ENCODE data around the gene PDGFA.

The PDGFA gene

GRCh38 chr7:516606-517456, 2.8 kb downstream of the PDGFA start:
- DNase-seq (ENCODE audit: low read depth), result no peak

DNA sequence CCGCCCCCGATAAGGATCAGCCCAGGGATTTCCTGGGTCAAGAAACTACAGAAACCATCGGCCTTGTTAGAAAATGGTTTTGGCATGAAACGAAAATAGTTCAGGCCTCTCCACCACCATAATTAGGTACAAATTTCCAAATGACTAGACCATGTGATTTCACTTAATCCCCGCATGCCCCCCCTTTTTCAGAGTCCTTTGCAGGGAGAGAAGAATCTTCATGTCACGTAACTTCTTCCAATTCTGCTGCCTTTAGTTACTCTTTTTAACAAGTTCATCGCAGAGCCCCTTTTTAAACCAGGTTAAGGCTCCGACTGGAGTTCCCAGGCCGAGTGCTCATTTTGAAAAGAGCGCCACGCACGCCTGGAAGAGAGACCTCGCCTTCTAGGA, 3.4 kb downstream of the PDGFA start:
- DNase-seq (ENCODE audit: low read depth), result no peak

GRCh38 chr7:515628-516027, 4.0 kb downstream of the PDGFA start:
- DNase-seq (ENCODE audit: low read depth), result no peak

DNA sequence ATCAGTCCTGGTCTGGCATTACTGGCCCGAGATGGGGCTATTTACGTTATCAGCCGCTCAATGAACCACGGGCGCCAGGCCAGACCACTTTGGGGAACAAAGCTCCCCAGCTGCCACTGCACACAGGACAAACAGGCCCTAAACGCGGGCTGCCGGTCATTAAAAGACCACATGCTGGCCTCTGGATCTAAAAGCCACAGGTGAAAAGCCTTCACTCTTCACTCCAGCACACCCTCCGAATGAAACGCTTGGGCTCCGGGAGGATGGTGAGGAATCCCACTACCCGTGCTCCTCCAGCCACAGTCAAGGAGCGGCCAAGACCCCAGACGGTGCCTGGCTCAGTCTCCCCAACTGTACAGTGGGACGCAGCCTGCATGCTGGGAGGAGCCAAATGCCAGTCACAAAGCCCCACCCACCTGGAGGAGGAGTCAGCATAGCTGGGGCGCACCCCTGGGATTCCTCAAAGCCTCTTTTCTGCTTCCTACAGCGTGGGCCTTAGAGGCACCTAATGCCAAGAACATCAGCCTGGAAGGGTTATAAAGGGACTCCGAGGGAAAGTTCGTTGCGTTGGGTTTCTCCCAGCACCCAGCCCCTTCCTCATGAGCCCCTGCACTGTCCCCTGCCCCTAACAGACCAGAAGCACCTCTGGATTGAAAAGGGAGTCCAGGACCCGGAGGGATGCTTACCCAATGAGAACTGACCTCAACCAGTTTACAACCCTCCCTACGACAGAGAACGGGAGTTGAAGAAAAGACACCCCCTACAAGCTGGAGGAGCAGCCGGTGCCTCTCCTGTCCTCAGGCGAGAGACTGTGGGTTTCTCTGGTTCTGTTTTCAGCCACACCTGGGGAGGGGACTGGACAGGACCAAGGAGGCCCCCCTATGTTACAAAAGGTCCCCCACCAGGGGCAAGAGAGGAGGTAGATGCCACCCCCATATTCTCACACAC, 4.7 kb downstream of the PDGFA start:
- no peak for DNase-seq (ENCODE audit: low read depth)

DNA sequence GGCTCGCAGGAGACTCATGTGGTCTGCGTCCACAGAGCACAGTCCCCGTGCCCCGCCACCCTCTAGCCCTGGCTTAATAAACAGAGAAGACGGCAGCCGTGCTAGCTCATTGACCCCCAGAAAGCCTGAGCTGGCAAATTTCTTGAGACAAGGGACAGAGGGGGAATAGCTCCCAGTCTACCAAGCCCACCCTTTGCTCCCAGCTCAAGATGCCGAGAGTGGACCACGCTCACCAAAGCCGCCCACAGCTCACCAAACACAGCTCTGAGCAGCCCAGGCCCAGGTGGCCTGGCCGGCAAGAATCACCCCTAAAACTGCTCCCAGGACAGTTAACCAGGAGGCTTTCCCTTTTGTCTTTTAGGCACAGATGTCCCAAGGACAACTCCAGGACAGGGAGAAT, 5.4 kb downstream of the PDGFA start:
- no peak for DNase-seq (ENCODE audit: low read depth)

DNA sequence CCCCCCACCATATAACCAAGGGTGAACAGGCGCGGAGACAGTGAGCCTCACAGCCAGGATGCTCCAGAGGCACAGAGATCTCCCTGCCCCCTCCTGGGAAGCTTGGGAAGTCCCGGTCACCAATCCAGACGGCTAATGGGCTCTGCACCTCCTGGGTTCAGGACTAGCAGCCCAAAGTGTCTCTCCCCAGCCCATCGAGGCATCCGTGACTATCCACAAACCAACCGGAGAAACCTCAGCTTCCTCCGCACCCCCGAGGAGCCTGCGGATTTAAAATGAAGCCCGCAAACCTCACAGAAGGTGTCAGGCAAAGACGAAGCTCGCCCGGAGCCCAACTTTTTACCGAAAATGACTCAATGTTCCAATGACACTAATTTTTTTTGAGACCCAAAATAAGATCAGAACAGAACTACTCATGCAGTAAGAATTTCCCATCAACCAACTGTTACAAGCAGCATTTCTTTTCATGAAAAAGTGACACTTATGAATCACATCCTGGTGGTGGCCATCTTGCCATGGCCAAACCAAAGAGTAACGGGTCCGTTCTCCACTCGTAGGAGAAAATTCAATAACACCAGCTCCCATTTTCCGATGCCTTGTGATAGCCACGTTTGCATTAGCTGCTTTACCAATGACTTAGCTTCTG, 6.0 kb downstream of the PDGFA start:
- DNase-seq (ENCODE audit: low read depth), result no peak

DNA sequence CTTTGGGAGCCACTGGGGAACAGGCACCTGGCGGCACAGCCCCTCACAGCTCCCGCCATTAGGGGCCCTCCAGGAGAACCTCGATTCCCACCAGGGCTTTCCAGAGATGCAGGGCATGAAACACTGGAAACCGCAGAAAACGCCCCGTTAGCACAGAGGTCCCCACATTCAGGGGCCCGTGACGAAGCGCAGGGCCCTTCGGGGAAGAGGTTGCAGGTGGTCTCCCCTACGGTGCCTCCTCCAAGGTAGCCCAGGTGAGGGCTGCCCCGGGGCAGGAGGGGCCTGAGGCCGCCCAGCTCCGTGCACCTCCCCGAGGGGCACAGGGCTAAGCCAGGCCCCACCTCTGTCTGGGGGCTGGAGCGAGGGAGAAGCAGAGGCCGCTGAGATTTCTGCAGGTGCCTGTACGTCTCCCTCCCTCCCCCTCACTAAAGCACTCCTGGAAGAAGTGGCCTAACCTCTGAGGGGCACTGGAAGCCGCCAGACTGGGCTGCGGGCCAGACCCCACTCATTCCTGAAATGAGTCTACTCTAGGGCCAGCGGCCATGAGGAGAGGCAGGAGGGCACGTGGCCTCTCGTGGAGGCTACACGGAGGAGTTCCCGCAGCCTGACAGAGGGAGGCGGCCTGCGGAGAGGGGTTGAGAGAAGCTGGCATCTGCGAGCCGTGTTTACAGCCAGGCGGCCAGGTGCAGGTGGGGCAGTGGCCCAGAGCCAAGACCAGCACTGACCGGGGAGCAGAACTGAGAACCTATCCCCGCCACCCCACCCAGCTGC, 6.9 kb downstream of the PDGFA start:
- no peak for DNase-seq (ENCODE audit: low read depth)

DNA sequence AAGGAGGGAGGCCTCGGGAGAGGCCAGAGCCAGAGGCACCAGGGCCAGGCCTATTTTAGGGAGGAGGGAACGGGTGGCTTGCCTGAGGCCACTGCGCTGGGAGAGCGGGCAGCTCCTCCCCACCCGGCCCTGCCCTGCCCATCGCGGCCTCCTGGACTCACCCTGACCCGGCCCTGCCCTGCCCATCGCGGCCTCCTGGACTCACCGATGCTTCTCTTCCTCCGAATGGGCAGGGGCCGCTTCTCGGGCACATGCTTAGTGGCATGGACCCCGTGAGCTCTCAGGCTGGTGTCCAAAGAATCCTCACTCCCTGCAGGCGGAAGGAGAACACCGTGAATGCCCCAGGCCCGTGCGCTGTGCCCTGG, 7.5 kb downstream of the PDGFA start:
- DNase-seq (ENCODE audit: low read depth), result no peak

GRCh38 chr7:511476-512145, 8.0 kb downstream of the PDGFA start:
- DNase-seq (ENCODE audit: low read depth), result no peak

- DNase-seq (ENCODE audit: low read depth), result no peak
These were observed 8.8 kb downstream of the PDGFA start for GRCh38 chr7:510782-511281.

DNA sequence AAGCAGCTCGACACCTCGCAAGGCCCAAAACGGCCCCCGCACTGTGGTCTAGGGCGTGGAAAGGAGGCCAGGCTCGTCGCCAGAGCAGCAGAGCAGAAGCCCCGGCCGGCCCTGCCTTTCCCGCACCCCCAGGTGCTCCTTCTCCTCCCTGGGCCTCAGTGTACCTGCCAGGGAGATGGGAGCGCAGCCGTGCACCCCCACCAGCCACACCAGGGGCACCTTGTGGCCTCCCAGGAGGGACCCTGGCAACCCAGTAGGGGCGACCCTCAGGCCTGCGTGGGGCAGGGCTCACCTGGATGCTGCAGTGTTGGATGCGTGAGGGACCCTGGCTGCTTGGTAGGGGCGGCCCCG, 9.5 kb downstream of the PDGFA start:
- DNase-seq (ENCODE audit: low read depth), result no peak

- no peak for DNase-seq (ENCODE audit: low read depth)
These were observed 10.1 kb downstream of the PDGFA start for GRCh38 chr7:509426-510130.

GRCh38 chr7:508461-509170, 11.0 kb downstream of the PDGFA start:
- DNase-seq (ENCODE audit: low read depth), result no peak

DNA sequence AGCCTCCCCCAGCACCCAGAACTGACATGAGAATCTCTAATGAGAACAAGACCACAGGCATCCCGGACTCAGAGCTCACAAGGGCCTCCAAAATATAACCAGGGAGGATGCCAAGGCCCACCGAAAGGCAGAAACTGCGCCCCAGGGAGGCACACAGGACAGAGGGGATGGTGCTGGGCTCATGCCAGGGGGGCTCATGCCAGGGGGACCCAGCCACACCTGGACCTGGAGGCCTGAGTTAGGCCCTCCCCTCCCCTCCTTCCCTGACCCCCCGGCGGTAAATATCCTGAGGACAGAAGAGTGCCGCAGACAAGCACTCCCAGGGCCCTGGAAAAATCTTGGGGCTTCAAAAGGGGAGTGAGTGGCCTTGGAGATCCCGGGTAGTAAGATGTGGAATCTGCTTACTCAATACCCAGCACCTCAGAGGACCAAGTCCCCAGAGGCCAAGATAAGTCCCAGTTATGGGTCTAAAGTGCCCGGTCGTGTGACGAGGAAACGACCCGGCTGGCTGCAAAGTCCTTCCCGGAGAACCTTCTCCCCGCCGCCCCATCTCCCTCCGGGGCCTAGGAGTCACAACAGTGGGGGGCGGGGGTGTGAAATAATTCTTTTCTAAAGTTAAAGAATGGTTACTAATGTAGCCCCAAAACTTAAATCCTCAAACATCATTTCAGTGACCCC, 11.9 kb downstream of the PDGFA start:
- DNase-seq (ENCODE audit: low read depth), result no peak

DNA sequence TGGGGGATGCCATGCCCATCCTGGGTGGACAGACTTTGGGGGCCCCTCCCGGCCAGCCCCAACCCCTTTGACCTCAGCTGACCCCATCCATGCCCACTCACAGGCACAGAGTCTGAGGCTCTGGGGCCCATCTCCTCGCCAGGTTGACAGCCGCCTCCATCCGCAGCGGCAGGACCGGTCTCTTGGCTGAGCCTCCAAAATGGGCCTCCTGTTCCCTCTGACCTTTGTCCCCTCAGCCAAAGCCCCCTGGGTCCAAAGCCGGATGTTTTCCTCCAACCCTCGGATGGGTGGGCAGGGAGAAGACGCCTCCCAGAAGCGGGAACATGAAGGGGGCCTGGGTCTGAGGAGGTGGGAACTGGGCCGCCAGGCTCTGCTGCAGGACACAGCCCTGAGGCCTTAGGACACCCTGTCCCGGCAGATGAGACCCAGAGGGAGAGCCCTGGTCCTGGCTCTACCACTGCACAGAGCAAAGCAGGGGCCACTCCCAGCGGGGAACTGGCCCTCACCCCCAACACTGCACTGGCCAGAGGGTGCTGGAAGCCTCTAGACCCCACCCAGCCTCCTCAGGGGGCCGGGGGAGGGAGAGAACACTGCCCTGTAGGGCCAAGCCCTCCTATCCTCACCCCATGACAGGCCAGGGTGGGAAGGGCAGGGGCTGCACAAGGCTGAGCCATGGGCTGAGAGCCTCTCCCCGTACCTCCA, 12.6 kb downstream of the PDGFA start:
- no peak for DNase-seq (ENCODE audit: low read depth)

DNA sequence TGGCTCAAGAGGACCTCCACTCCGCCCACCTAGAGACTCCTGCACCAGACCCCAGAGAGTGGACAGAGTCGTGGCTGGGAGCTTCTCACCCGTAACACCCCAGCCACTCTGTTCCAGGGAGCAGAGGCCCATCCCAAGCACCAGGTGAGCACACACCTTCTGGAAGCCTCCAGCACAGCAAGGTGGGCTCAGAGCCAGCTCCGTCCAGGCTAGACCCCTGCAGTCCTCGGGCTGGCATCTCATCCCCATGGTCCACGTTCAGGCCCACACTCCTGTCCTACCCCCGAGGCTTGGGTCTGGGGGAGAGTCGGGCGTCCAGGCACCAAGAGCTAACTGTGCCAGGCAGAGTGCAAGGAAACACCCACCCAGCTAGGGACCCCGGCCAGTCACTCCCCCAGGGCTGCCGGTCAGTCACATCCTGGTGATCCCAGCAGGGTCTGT, 13.2 kb downstream of the PDGFA start:
- no peak for DNase-seq (ENCODE audit: low read depth)

DNA sequence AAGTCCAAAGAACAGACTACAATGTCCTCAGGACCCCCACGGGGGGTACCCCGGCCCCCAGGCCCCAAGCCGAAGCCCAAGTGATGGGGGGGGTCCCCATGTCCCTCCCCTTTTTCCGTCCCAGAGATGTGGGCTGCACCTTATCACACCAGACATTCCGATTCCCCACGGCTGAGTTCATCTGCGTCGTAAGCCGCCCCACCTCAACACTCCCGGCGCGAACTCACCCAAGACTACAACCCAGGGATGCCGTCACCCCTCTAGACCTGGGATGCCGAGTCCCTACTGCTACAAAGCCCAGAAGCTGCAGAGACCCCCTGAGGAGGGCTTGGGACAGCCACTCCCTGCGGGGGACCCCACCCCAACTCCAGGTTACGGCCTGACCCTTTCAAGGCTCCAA, 14.5 kb downstream of the PDGFA start:
- DNase-seq (ENCODE audit: low read depth), result no peak

DNA sequence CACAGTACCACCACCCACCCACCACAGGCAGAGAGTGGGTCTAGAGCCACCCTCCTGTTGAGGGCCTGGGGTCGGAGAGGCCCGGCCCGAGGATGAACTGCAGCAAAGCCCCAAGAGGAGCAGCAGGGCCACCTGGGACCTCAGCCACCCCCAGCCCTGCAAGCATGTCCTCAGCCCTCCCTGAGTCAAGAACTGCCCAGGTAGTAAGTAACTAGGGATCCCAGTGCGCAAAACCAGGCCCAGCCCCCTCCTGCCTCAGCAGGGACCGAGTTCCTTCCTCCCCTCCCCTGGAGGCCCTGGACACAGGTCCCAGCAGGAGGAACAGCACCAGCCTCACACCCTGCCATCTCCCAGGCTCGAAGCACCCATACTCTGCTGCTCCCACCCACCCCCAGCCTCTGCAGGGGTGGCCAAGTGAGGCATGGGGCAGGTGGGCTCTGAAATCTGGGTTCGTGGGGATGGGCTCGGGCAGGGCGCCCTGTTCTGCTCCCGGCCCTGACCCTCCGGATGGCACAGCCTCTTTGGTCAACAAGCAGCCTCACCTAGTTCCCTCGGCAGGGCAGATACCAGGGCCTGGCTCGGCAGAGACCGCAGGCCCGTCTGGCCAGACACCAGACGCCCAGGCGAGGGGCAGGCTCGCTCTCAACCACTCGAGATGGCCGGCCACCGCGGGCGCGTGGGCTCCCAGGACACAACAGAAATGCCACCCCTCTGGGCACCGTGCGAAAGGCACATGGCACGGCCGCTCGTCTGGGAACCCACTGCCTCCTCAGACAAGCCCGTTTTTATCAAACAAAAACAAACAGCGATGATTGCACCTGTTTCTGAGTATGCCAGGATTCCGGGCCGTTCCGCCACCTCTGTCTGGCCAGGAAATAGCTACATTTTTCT, 15.2 kb downstream of the PDGFA start:
- no peak for DNase-seq (ENCODE audit: low read depth)
